ENCODE data around the gene RWDD3. TPM values are rescaled to one million over a fixed set of nuclear protein-coding genes. Genes with fewer than 3 reads are reported as not detected.

RWDD3 gene
- total and polyA plus RNA-seq, 10 of the 15 experiments (the other 5 are each of a cell fraction or from before 2014, with no cell fraction given) = 9.8 to 42.9 (median 21.4) TPM

DNA sequence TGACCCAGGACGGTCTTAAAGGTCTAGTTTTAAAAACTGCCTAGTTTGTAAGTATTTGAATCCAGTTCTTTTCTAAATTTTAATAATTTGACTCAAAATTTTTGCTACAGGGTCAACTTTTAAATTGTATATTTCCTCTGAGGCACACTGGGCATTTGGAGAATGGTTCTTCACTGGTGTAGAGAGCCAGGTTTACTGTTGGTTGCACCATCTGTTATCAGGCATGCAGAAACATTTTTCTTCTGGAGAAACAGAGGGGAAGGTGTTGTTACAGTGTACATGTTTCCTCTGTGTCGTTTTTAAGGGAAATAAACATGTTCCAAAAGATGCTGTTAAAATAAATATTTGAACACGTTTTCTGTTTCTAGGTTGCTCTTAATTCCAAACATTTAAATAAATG lies 39.0 kb upstream of the RWDD3 start:
- Histone ChIP-seq H3K27ac (ENCODE audit: control insufficient read depth, insufficient read depth) (no peak overlapping the region), H2AFZ (ENCODE audit: control insufficient read depth, low read depth, low read length) (no peak overlapping the region), H3K27me3 (replicated peaks in 1 of 2; ENCODE audit: control insufficient read depth in 2 of 2, insufficient read depth in 2 of 2, low read length in 1 of 2) (no peaks in the 10 kb centered on the region), H3K79me2 (ENCODE audit: control insufficient read depth, insufficient read depth, low read length) (no peaks in the 10 kb centered on the region), H3K9me3 (replicated peaks; ENCODE audit: control insufficient read depth, insufficient read depth, low read length) (no peaks in the 10 kb centered on the region), H3K4me2 (ENCODE audit: control insufficient read depth, insufficient read depth) (no peak overlapping the region), H3K9ac (ENCODE audit: control insufficient read depth, insufficient read depth, low read length) (no peak overlapping the region), H3K36me3 (ENCODE audit: control insufficient read depth in 2 of 2, insufficient read depth in 2 of 2, low read length in 1 of 2) (no peaks in the 10 kb centered on the region), H3K4me1 (ENCODE audit: control insufficient read depth, insufficient read depth, low read length) (no peaks in the 10 kb centered on the region), H4K20me1 (ENCODE audit: control insufficient read depth, insufficient read depth) (no peaks in the 10 kb centered on the region), H3K4me3 (no peak overlapping the region)
- ChIA-PET SMC1A (ENCODE audit: uncharacterized antibody, unreplicated experiment) (no interaction called here), CTCF (no interaction called here), RAD21 (ENCODE audit: unreplicated experiment) (interaction anchor here (0.6 kb wide), 1 partner anchor 56 kb away, joined by 3 read pairs; no protein-coding TSS in a partner anchor), POLR2A (no interaction called here)
- intact Hi-C loops (cut with micrococcal nuclease; ENCODE audit: unreplicated experiment) (no loop called here), in situ Hi-C loops (cut with MboI) (no loop called here)
- no TSS peak for BruUV-seq (replicated peaks)
- DNase-seq (ENCODE audit: low read depth, low spot score) = no peak
- WGBS (ENCODE audit: insufficient coverage, insufficient replicate concordance, low lambda C conversion rate, missing lambda C conversion rate) = 11% methylated on average over 3 of the region's 3 CpGs
- FAIRE-seq = no peak
- ATAC-seq = no peak
- TF ChIP-seq DPF2 (IDR thresholded peaks at IDR 0.05) (no peak), NFYB (IDR thresholded peaks at IDR 0.05; ENCODE audit: insufficient read depth, low read depth, low read length) (no peak), RB1 (IDR thresholded peaks at IDR 0.05; ENCODE audit: borderline replicate concordance) (no peak), TAF1 (IDR thresholded peaks at IDR 0.05; ENCODE audit: borderline replicate concordance, low read depth, low read length) (no peak)
- TF ChIP-seq, protein P1, sequence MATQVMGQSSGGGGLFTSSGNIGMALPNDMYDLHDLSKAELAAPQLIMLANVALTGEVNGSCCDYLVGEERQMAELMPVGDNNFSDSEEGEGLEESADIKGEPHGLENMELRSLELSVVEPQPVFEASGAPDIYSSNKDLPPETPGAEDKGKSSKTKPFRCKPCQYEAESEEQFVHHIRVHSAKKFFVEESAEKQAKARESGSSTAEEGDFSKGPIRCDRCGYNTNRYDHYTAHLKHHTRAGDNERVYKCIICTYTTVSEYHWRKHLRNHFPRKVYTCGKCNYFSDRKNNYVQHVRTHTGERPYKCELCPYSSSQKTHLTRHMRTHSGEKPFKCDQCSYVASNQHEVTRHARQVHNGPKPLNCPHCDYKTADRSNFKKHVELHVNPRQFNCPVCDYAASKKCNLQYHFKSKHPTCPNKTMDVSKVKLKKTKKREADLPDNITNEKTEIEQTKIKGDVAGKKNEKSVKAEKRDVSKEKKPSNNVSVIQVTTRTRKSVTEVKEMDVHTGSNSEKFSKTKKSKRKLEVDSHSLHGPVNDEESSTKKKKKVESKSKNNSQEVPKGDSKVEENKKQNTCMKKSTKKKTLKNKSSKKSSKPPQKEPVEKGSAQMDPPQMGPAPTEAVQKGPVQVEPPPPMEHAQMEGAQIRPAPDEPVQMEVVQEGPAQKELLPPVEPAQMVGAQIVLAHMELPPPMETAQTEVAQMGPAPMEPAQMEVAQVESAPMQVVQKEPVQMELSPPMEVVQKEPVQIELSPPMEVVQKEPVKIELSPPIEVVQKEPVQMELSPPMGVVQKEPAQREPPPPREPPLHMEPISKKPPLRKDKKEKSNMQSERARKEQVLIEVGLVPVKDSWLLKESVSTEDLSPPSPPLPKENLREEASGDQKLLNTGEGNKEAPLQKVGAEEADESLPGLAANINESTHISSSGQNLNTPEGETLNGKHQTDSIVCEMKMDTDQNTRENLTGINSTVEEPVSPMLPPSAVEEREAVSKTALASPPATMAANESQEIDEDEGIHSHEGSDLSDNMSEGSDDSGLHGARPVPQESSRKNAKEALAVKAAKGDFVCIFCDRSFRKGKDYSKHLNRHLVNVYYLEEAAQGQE (IDR thresholded peaks at IDR 0.05; ENCODE audit: low read depth, low read length) = no peak
- TF ChIP-seq, protein P2, sequence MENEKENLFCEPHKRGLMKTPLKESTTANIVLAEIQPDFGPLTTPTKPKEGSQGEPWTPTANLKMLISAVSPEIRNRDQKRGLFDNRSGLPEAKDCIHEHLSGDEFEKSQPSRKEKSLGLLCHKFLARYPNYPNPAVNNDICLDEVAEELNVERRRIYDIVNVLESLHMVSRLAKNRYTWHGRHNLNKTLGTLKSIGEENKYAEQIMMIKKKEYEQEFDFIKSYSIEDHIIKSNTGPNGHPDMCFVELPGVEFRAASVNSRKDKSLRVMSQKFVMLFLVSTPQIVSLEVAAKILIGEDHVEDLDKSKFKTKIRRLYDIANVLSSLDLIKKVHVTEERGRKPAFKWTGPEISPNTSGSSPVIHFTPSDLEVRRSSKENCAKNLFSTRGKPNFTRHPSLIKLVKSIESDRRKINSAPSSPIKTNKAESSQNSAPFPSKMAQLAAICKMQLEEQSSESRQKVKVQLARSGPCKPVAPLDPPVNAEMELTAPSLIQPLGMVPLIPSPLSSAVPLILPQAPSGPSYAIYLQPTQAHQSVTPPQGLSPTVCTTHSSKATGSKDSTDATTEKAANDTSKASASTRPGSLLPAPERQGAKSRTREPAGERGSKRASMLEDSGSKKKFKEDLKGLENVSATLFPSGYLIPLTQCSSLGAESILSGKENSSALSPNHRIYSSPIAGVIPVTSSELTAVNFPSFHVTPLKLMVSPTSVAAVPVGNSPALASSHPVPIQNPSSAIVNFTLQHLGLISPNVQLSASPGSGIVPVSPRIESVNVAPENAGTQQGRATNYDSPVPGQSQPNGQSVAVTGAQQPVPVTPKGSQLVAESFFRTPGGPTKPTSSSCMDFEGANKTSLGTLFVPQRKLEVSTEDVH (IDR thresholded peaks at IDR 0.05; ENCODE audit: low read depth, partially characterized antibody) = no peak
- TF ChIP-seq, protein P3, sequence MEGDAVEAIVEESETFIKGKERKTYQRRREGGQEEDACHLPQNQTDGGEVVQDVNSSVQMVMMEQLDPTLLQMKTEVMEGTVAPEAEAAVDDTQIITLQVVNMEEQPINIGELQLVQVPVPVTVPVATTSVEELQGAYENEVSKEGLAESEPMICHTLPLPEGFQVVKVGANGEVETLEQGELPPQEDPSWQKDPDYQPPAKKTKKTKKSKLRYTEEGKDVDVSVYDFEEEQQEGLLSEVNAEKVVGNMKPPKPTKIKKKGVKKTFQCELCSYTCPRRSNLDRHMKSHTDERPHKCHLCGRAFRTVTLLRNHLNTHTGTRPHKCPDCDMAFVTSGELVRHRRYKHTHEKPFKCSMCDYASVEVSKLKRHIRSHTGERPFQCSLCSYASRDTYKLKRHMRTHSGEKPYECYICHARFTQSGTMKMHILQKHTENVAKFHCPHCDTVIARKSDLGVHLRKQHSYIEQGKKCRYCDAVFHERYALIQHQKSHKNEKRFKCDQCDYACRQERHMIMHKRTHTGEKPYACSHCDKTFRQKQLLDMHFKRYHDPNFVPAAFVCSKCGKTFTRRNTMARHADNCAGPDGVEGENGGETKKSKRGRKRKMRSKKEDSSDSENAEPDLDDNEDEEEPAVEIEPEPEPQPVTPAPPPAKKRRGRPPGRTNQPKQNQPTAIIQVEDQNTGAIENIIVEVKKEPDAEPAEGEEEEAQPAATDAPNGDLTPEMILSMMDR (IDR thresholded peaks at IDR 0.05 in 2 of 3, conservative IDR thresholded peaks at IDR 0.05 in 1 of 3; ENCODE audit: control insufficient read depth in 2 of 3, extremely low read depth in 1 of 3, insufficient read depth in 1 of 3, low read depth in 3 of 3, low read length in 3 of 3) = no peak
- TF ChIP-seq, protein P4, sequence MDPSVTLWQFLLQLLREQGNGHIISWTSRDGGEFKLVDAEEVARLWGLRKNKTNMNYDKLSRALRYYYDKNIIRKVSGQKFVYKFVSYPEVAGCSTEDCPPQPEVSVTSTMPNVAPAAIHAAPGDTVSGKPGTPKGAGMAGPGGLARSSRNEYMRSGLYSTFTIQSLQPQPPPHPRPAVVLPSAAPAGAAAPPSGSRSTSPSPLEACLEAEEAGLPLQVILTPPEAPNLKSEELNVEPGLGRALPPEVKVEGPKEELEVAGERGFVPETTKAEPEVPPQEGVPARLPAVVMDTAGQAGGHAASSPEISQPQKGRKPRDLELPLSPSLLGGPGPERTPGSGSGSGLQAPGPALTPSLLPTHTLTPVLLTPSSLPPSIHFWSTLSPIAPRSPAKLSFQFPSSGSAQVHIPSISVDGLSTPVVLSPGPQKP (IDR thresholded peaks at IDR 0.05; ENCODE audit: low read depth, low read length) = no peak
- TF ChIP-seq, protein P5, sequence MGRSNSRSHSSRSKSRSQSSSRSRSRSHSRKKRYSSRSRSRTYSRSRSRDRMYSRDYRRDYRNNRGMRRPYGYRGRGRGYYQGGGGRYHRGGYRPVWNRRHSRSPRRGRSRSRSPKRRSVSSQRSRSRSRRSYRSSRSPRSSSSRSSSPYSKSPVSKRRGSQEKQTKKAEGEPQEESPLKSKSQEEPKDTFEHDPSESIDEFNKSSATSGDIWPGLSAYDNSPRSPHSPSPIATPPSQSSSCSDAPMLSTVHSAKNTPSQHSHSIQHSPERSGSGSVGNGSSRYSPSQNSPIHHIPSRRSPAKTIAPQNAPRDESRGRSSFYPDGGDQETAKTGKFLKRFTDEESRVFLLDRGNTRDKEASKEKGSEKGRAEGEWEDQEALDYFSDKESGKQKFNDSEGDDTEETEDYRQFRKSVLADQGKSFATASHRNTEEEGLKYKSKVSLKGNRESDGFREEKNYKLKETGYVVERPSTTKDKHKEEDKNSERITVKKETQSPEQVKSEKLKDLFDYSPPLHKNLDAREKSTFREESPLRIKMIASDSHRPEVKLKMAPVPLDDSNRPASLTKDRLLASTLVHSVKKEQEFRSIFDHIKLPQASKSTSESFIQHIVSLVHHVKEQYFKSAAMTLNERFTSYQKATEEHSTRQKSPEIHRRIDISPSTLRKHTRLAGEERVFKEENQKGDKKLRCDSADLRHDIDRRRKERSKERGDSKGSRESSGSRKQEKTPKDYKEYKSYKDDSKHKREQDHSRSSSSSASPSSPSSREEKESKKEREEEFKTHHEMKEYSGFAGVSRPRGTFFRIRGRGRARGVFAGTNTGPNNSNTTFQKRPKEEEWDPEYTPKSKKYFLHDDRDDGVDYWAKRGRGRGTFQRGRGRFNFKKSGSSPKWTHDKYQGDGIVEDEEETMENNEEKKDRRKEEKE (IDR thresholded peaks at IDR 0.05) = no peak
